Ishikawa (cell line): ENCODE data around the gene CDKN2AIPNL.

Experiments
- CEBPB ChIP-seq: IDR thresholded peaks from 2 replicates; pipeline ENCODE4 v1.6.1; 2012
- CREB1 ChIP-seq: IDR thresholded peaks from 2 replicates; pipeline ENCODE4 v1.6.1; 2012; ENCODE audit warnings: low read depth
- EGR1 ChIP-seq: IDR thresholded peaks from 2 replicates; pipeline ENCODE4 v1.6.1; 2012
- EP300 ChIP-seq: IDR thresholded peaks from 2 replicates; pipeline ENCODE4 v1.6.1; 2012; ENCODE audit warnings: borderline replicate concordance
- FOXM1 ChIP-seq: IDR thresholded peaks from 2 replicates; pipeline ENCODE4 v1.6.1; 2012; ENCODE audit warnings: low read depth, borderline replicate concordance
- MAX ChIP-seq: IDR thresholded peaks from 2 replicates; pipeline ENCODE4 v1.6.1; 2012
- NFIC ChIP-seq: IDR thresholded peaks from 2 replicates; pipeline ENCODE4 v1.6.1; 2012
- RAD21 ChIP-seq: IDR thresholded peaks from 2 replicates; pipeline ENCODE4 v1.6.1; 2012; ENCODE audit warnings: low read depth
- REST ChIP-seq: IDR thresholded peaks from 2 replicates; pipeline ENCODE4 v1.6.1; 2012; ENCODE audit warnings: low read depth, mild to moderate bottlenecking
- TAF1 ChIP-seq: IDR thresholded peaks from 2 replicates; pipeline ENCODE4 v1.6.1; 2012; ENCODE audit warnings: low read depth, mild to moderate bottlenecking
- TCF12 ChIP-seq: IDR thresholded peaks from 2 replicates; pipeline ENCODE4 v1.6.1; 2012; ENCODE audit warnings: low read depth
- TEAD4 ChIP-seq: IDR thresholded peaks from 2 replicates; pipeline ENCODE4 v1.6.1; 2012
- USF1 ChIP-seq: IDR thresholded peaks from 2 replicates; pipeline ENCODE4 v1.6.1; 2012
- YY1 ChIP-seq: IDR thresholded peaks from 2 replicates; pipeline ENCODE4 v1.6.1; 2012; ENCODE audit warnings: low read depth
- ZBTB7A ChIP-seq: IDR thresholded peaks from 2 replicates; pipeline ENCODE4 v1.6.1; 2012; ENCODE audit warnings: low read depth

The CDKN2AIPNL gene

GRCh38 chr5:134458234-134459009 is 46.7 kb upstream of the CDKN2AIPNL start:
- TF ChIP-seq YY1: no peak
- no peak for TF ChIP-seq USF1
- no peak for TF ChIP-seq CREB1
- TF ChIP-seq RAD21: no peak
- no peak for TF ChIP-seq EGR1
- no peak for TF ChIP-seq MAX
- no peak for TF ChIP-seq TAF1
- no peak for TF ChIP-seq TEAD4
- TF ChIP-seq CEBPB: no peak
- TF ChIP-seq FOXM1: no peak
- no peak for TF ChIP-seq ZBTB7A
- no peak for TF ChIP-seq NFIC
- no peak for TF ChIP-seq EP300
- no peak for TF ChIP-seq REST
- TF ChIP-seq TCF12: no peak

GRCh38 chr5:134457801-134458200 is 46.1 kb upstream of the CDKN2AIPNL start:
- no peak for TF ChIP-seq FOXM1
- no peak for TF ChIP-seq TEAD4
- no peak for TF ChIP-seq TCF12
- no peak for TF ChIP-seq YY1

GRCh38 chr5:134456825-134457224 is 45.1 kb upstream of the CDKN2AIPNL start:
- TF ChIP-seq YY1 (no peak), MAX (no peak), TAF1 (no peak)

GRCh38 chr5:134455466-134455865 is 43.8 kb upstream of the CDKN2AIPNL start:
- TF ChIP-seq USF1: no peak
- TF ChIP-seq REST: no peak
- TF ChIP-seq CEBPB: no peak
- no peak for TF ChIP-seq FOXM1
- TF ChIP-seq ZBTB7A: no peak
- TF ChIP-seq EGR1: no peak

- TF ChIP-seq FOXM1 (no peak), CREB1 (no peak), RAD21 (no peak), CEBPB (no peak), TCF12 (no peak), TAF1 (no peak), TEAD4 (no peak), YY1 (no peak), NFIC (no peak), ZBTB7A (no peak)
Measured at GRCh38 chr5:134453016-134453415, 41.3 kb upstream of the CDKN2AIPNL start.

- peak; percentile 43; the same call in 1 of the 2 replicates for TF ChIP-seq NFIC
- TF ChIP-seq TCF12: no peak
Measured at GRCh38 chr5:134451936-134452505, 40.3 kb upstream of the CDKN2AIPNL start.
